Hematopoietic multipotent progenitor cell (in vitro differentiated cells): Measurements from ENCODE around the gene A2ML1. TPM values are rescaled to one million over a fixed set of nuclear protein-coding genes. Genes with fewer than 3 reads are reported as not detected.
"Not testable (repeated sequence)": the region's sequence is repeated elsewhere in the genome, so short reads cannot be mapped to it uniquely, and the experiment has no call there.

Experiments used
- DNase-seq, 3 donors: peaks; one replicate each; pipeline ENCODE4 v3.0.0-alpha.2; 2011 to 2015; ENCODE audit warnings: low read depth in 2 of 3, low spot score in 2 of 3
- total RNA-seq: library from RNA; depleted of rRNA; stranded (reverse); fragments of >200 nt; gene quantifications from one replicate; pipeline ENCODE4 v1.2.3, GENCODE V29; 2012

A2ML1 gene
- total RNA-seq, 1 donor: under 0.01 TPM

- DNase-seq: no peak
These were observed 25.0 kb downstream of the A2ML1 start for GRCh38 chr12:8847435-8847834.

- DNase-seq: no peak
These were observed 27.5 kb downstream of the A2ML1 start for GRCh38 chr12:8849876-8850275.

GRCh38 chr12:8852119-8852518 lies 29.7 kb downstream of the A2ML1 start:
- peak in 1 of 3 donors; percentile 32 for DNase-seq

GRCh38 chr12:8855891-8856290 lies 33.5 kb downstream of the A2ML1 start:
- no peak for DNase-seq

- not testable (repeated sequence) for DNase-seq
These were observed 37.0 kb downstream of the A2ML1 start for GRCh38 chr12:8859448-8859847.

GRCh38 chr12:8860165-8860961 lies 37.9 kb downstream of the A2ML1 start:
- DNase-seq: peak in 2 of 3 donors; percentile 36 to 71

GRCh38 chr12:8866429-8866828 lies 44.0 kb downstream of the A2ML1 start:
- DNase-seq: no peak

GRCh38 chr12:8867009-8867408 lies 44.6 kb downstream of the A2ML1 start:
- no peak for DNase-seq

- DNase-seq: no peak
These were observed 45.4 kb downstream of the A2ML1 start for GRCh38 chr12:8867786-8868185.

- DNase-seq: no peak
These were observed 48.2 kb downstream of the A2ML1 start for GRCh38 chr12:8870586-8870985.

- DNase-seq: no peak
These were observed 48.6 kb downstream of the A2ML1 start for GRCh38 chr12:8871068-8871467.

- DNase-seq: no peak
These were observed 54.5 kb downstream of the A2ML1 start for GRCh38 chr12:8876887-8877286.

GRCh38 chr12:8886502-8887284 lies 64.3 kb downstream of the A2ML1 start:
- DNase-seq: no peak

- no peak for DNase-seq
These were observed 64.9 kb downstream of the A2ML1 start for GRCh38 chr12:8887285-8887715.

GRCh38 chr12:8890313-8891085 lies 68.1 kb downstream of the A2ML1 start:
- peak; percentile 44 to 81 (median 61) for DNase-seq

GRCh38 chr12:8891976-8892375 lies 69.6 kb downstream of the A2ML1 start:
- no peak for DNase-seq

- DNase-seq: no peak
These were observed 72.0 kb downstream of the A2ML1 start for GRCh38 chr12:8894378-8894777.

- DNase-seq: no peak
These were observed 72.6 kb downstream of the A2ML1 start for GRCh38 chr12:8894986-8895385.

- DNase-seq: no peak
These were observed 74.7 kb downstream of the A2ML1 start for GRCh38 chr12:8897081-8897480.

- peak in 1 of 3 donors; percentile 67 for DNase-seq
These were observed 77.4 kb downstream of the A2ML1 start for GRCh38 chr12:8899830-8900229.

- DNase-seq: peak in 2 of 3 donors; percentile 45 to 61
These were observed 80.3 kb downstream of the A2ML1 start for GRCh38 chr12:8902703-8903102.
